Measurements from ENCODE around the gene POLDIP3. TPM values are rescaled to one million over a fixed set of nuclear protein-coding genes. Genes with fewer than 3 reads are reported as not detected.

POLDIP3 gene
- total RNA-seq, 1 experiment from 2014 or later: 67.6 TPM

DNA sequence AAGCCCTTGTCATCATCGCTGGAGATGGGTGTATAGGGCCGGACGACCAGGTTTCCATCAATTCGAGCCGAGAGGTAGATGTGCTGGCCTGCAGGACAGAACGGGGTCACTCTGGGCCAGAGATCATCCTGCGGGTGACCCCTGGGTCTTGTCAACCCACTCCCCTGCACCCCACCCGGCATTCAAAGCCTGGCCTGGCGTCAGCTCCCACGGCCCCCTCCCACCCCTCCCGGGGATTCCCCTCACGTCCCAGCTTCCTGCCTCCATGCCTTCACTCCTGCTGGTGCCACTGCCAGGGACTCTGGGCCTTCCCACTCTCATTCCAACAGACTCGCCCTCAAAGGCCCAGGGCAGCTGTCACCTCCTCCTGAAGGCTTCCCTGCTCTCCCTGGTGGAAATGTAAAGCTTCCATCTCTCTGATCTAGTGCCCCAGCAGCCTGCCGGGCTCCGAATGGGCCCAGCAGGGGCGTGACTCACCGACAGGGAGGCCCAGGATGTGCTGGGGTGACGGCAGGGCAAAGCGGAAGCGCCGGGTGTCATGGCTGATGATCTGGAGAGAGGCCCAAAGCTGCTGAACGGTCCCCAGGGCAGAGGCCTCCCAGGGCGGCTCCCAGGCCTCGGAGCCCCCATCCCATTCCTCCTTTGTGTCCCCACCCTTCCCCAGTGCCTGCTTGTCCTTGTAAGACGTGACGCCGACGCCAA, 16.4 kb upstream of the POLDIP3 start:
- H3K27me3 ChIP-seq (ENCODE audit: insufficient read depth, low read length): no peaks in the 10 kb centered on the region
- ATAC-seq (no peak), DNase-seq (ENCODE audit: low read depth, low spot score) (no peak)
- peaks cover 9 to 19% of the 10 kb centered on the region in 2 experiments for H3K4me1 ChIP-seq (ENCODE audit: control insufficient read depth in 1 of 2, insufficient read depth in 2 of 2, low read length in 2 of 2)
- intact Hi-C loops (cut with micrococcal nuclease): loop anchor here (10.0 kb wide), 1 partner anchor 234 kb away; no protein-coding TSS in a partner anchor
- H3K9ac ChIP-seq (ENCODE audit: low read length): no peak overlapping the region
- H3K4me2 ChIP-seq (ENCODE audit: low read length): no peak overlapping the region
- no peaks in the 10 kb centered on the region for H3K9me2 ChIP-seq (ENCODE audit: insufficient read depth)
- no peak for TF ChIP-seq RAD21 (IDR thresholded peaks at IDR 0.05; ENCODE audit: low read depth)
- TF ChIP-seq JUND (IDR thresholded peaks at IDR 0.05): no peak
- no peak for TF ChIP-seq SIN3A (IDR thresholded peaks at IDR 0.05; ENCODE audit: low read depth)
- no peak for TF ChIP-seq EGR1 (IDR thresholded peaks at IDR 0.05; ENCODE audit: low read depth)
- TF ChIP-seq SP1 (IDR thresholded peaks at IDR 0.05; ENCODE audit: low read depth): no peak
- TF ChIP-seq ZNF274 (IDR thresholded peaks at IDR 0.05; ENCODE audit: low read depth, low read length): no peak
- no peak for TF ChIP-seq ZFX (IDR thresholded peaks at IDR 0.05)
- H3K4me3 ChIP-seq (replicated peaks in 1 of 2; ENCODE audit: low read depth in 1 of 2, low read length in 2 of 2): no peak overlapping the region
- H3K79me2 ChIP-seq (ENCODE audit: insufficient read depth, low read length): peaks cover 12% of the 10 kb centered on the region
- H3K9me3 ChIP-seq (ENCODE audit: control insufficient read depth in 1 of 2, insufficient read depth in 1 of 2, low read depth in 1 of 2, low read length in 2 of 2): no peaks in the 10 kb centered on the region
- no TSS peak for BruUV-seq (replicated peaks)
- H3K27ac ChIP-seq (ENCODE audit: low read depth, low read length): no peak overlapping the region
- no peak overlapping the region for H2AFZ ChIP-seq (ENCODE audit: low read depth, low read length, poor library complexity, severe bottlenecking)
- CTCF ChIA-PET: no interaction called here
- RAD21 ChIA-PET (ENCODE audit: low non-redundant PET in 1 of 2, low total read pairs in 2 of 2, uncharacterized antibody in 2 of 2, unreplicated experiment in 2 of 2): no interaction called here
- POLR2A ChIA-PET: no interaction called here
- H4K20me1 ChIP-seq (ENCODE audit: insufficient read depth): no peaks in the 10 kb centered on the region
- peaks cover 22 to 32% of the 10 kb centered on the region in 2 experiments; a peak in 3 of 4 replicates for H3K36me3 ChIP-seq (ENCODE audit: control insufficient read depth in 1 of 2, insufficient read depth in 2 of 2, low read length in 2 of 2)

GRCh38 chr22:42630211-42630610, 15.5 kb upstream of the POLDIP3 start:
- H3K9ac ChIP-seq (ENCODE audit: low read length): no peak overlapping the region
- H3K9me3 ChIP-seq (ENCODE audit: control insufficient read depth in 1 of 2, insufficient read depth in 1 of 2, low read depth in 1 of 2, low read length in 2 of 2): no peaks in the 10 kb centered on the region
- no peak for TF ChIP-seq ZNF274 (IDR thresholded peaks at IDR 0.05; ENCODE audit: low read depth, low read length)
- no peak for TF ChIP-seq SRF (IDR thresholded peaks at IDR 0.05; ENCODE audit: low read depth)
- no peak for TF ChIP-seq EZH2 (IDR thresholded peaks at IDR 0.05)
- no peak for TF ChIP-seq ELF1 (IDR thresholded peaks at IDR 0.05; ENCODE audit: borderline replicate concordance, low read depth)
- TF ChIP-seq JUND (IDR thresholded peaks at IDR 0.05): no peak
- no peak for TF ChIP-seq TCF7L2 (IDR thresholded peaks at IDR 0.05; ENCODE audit: borderline replicate concordance, extremely low read depth, insufficient read depth, insufficient read length)
- TF ChIP-seq SIN3A (IDR thresholded peaks at IDR 0.05; ENCODE audit: low read depth): no peak
- no peak for TF ChIP-seq FOSL1 (IDR thresholded peaks at IDR 0.05; ENCODE audit: low read depth)
- no peak for TF ChIP-seq EZH2phosphoT487 (IDR thresholded peaks at IDR 0.05; ENCODE audit: borderline replicate concordance)
- no peak for TF ChIP-seq EGR1 (IDR thresholded peaks at IDR 0.05; ENCODE audit: low read depth)
- no peak for TF ChIP-seq RAD21 (IDR thresholded peaks at IDR 0.05; ENCODE audit: low read depth)
- TF ChIP-seq ATF3 (IDR thresholded peaks at IDR 0.05): no peak
- TF ChIP-seq SP1 (IDR thresholded peaks at IDR 0.05; ENCODE audit: low read depth): no peak
- peaks cover 25 to 36% of the 10 kb centered on the region in 2 experiments; a peak in 3 of 4 replicates for H3K36me3 ChIP-seq (ENCODE audit: control insufficient read depth in 1 of 2, insufficient read depth in 2 of 2, low read length in 2 of 2)
- ChIA-PET CTCF (no interaction called here), POLR2A (no interaction called here), RAD21 (ENCODE audit: low non-redundant PET in 1 of 2, low total read pairs in 2 of 2, uncharacterized antibody in 2 of 2, unreplicated experiment in 2 of 2) (no interaction called here)
- no peak overlapping the region for H2AFZ ChIP-seq (ENCODE audit: low read depth, low read length, poor library complexity, severe bottlenecking)
- no peaks in the 10 kb centered on the region for H3K27me3 ChIP-seq (ENCODE audit: insufficient read depth, low read length)
- no peak for ATAC-seq
- BruUV-seq (replicated peaks): no TSS peak
- no peak overlapping the region for H3K4me3 ChIP-seq (replicated peaks in 1 of 2; ENCODE audit: low read depth in 1 of 2, low read length in 2 of 2)
- H3K79me2 ChIP-seq (ENCODE audit: insufficient read depth, low read length): peaks cover 11% of the 10 kb centered on the region
- peaks cover under 1 to 10% of the 10 kb centered on the region in 2 experiments; a peak in 3 of 4 replicates for H3K4me1 ChIP-seq (ENCODE audit: control insufficient read depth in 1 of 2, insufficient read depth in 2 of 2, low read length in 2 of 2)
- H3K4me2 ChIP-seq (ENCODE audit: low read length): no peak overlapping the region
- DNase-seq (ENCODE audit: low read depth, low spot score): no peak
- H4K20me1 ChIP-seq (ENCODE audit: insufficient read depth): no peaks in the 10 kb centered on the region
- no peak overlapping the region for H3K27ac ChIP-seq (ENCODE audit: low read depth, low read length)
- intact Hi-C loops (cut with micrococcal nuclease): loop anchor here (10.0 kb wide), 1 partner anchor 235 kb away; no protein-coding TSS in a partner anchor
- H3K9me2 ChIP-seq (ENCODE audit: insufficient read depth): no peaks in the 10 kb centered on the region
